ENCODE measurements around the gene UNC93A. TPM values are rescaled to one million over a fixed set of nuclear protein-coding genes. Genes with fewer than 3 reads are reported as not detected.

UNC93A gene
- total RNA-seq, 4 donors from 2014 or later: not detected

- DNase-seq (ENCODE audit: low spot score) (no peak), ATAC-seq (ENCODE audit: low FRiP score) (no peak)
- no peak for TF ChIP-seq CTCF (IDR thresholded peaks at IDR 0.05)
Observed at GRCh38 chr6:167337675-167338449, 46.7 kb downstream of the UNC93A start.

GRCh38 chr6:167338541-167339117 is 47.5 kb downstream of the UNC93A start:
- no peak for TF ChIP-seq CTCF (IDR thresholded peaks at IDR 0.05)
- no peak for ATAC-seq (ENCODE audit: low FRiP score)
- DNase-seq (ENCODE audit: low spot score): no peak

GRCh38 chr6:167341038-167341583 is 50.0 kb downstream of the UNC93A start:
- ATAC-seq (ENCODE audit: low FRiP score) (no peak), DNase-seq (ENCODE audit: low spot score) (no peak)
- no peak for TF ChIP-seq CTCF (IDR thresholded peaks at IDR 0.05)

GRCh38 chr6:167341665-167342655 is 50.8 kb downstream of the UNC93A start:
- DNase-seq (ENCODE audit: low spot score): no peak
- no peak for TF ChIP-seq CTCF (IDR thresholded peaks at IDR 0.05)
- ATAC-seq (ENCODE audit: low FRiP score): no peak

GRCh38 chr6:167342879-167343610 is 51.9 kb downstream of the UNC93A start:
- no peak for DNase-seq (ENCODE audit: low spot score)
- no peak for TF ChIP-seq CTCF (IDR thresholded peaks at IDR 0.05)
- no peak for ATAC-seq (ENCODE audit: low FRiP score)

GRCh38 chr6:167345348-167345747 is 54.2 kb downstream of the UNC93A start:
- ATAC-seq (ENCODE audit: low FRiP score) (no peak), DNase-seq (ENCODE audit: low spot score) (no peak)
- TF ChIP-seq CTCF (IDR thresholded peaks at IDR 0.05): no peak

Data from omental fat pad (tissue), 4 donors.